Pancreas (tissue), 10 donors: ENCODE results near the gene SEMA4G. TPM values are rescaled to one million over a fixed set of nuclear protein-coding genes. Genes with fewer than 3 reads are reported as not detected.

Experiments used
- ATAC-seq, 4 donors: fragments of 200-7000 bp; cut with Tn5 transposase; one replicate each; pipeline versions ENCODE4 v1.8.0 to v1.9.1; 2020; ENCODE audit warnings: mild to moderate bottlenecking in 4 of 4, moderate library complexity in 4 of 4
- DNase-seq, 6 donors: peaks; one replicate each; pipeline ENCODE4 v3.0.0-alpha.2; 2020
- FAIRE-seq: peaks from 2 replicates; lab custom pipeline; 2012; peaks lifted over from hg19 to GRCh38; lab: Jason Lieb, UNC
- H3K27ac ChIP-seq, 4 donors: fragments of 200-600 bp; sonication (generic); 1 replicate in 3 of 4; 2 replicates in 1 of 4; pipeline versions ENCODE4 v1.5.0 to v1.8.0; 2020
- H3K27me3 ChIP-seq, 4 donors: fragments of 200-600 bp; one replicate each; pipeline ENCODE4 v1.8.0; 2021
- H3K36me3 ChIP-seq, 3 donors: fragments of 200-600 bp; sonication (generic) in 1 of 3; one replicate each; pipeline versions ENCODE4 v1.5.0 to v1.8.0; 2020 to 2021
- H3K4me1 ChIP-seq, 3 donors: fragments of 200-600 bp; one replicate each; pipeline ENCODE4 v1.8.0; 2021
- H3K4me3 ChIP-seq, 4 donors: fragments of 200-600 bp; sonication (generic) in 2 of 4; one replicate each; pipeline versions ENCODE4 v1.5.0 to v1.8.0; 2020 to 2021
- H3K9me3 ChIP-seq, 4 donors: fragments of 200-600 bp; one replicate each; pipeline ENCODE4 v1.8.0; 2021
- CTCF ChIP-seq, 4 donors: fragments of 200-600 bp; sonication (generic) in 3 of 4; IDR thresholded peaks; one replicate each; pipeline versions ENCODE4 v1.5.0 to v1.8.0; 2021; ENCODE audit warnings: antibody characterized with exemption in 4 of 4
- WGBS, 2 donors: extraction: QIAGEN DNeasy Blood & Tissue Kit; methylation state at CpG; one replicate each; pipeline ENCODE4 v1.1.7; 2013; 5-methylcytosine and 5-hydroxymethylcytosine counted together
- intact Hi-C, 3 donors: fragments of 100-400 bp; cut with DNase I; formaldehyde crosslinking; loops; one replicate each; pipeline versions ENCODE4 v1.11.1 to v1.14.2; 2022
- polyA plus RNA-seq, 2 donors: library from polyadenylated mRNA; stranded (reverse); fragments of 200-250 nt; gene quantifications; one replicate each; pipeline ENCODE4 v1.2.3, GENCODE V29; 2013
- total RNA-seq, 6 donors: library from RNA; stranded (reverse); fragmentation: NEBNext Ultra II Directional in 4 of 6; extraction: Animal tissue kit (Norgen Biotek cat#: 25700) in 4 of 6; gene quantifications; one replicate each; pipeline versions ENCODE4 v1.2.1 to v1.2.4, GENCODE V29; 2021 to 2023
- donor health status: healthy with polysubstance abuse.
- donor health status: DM: no; HTN: no; CAD: no; lungs with moderate emphysema.
- donor health status: DM: no; HTN: no; CAD: no.
- donor health status: control.
- donor health status: control.
- donor health status: Bipolar disorder and iron deficiency.
- donor health status: DM: yes; HTN: yes; CAD: no.
- donor health status: DM: no; HTN: no; CAD: no.
- donor health status: DM: no; HTN: no; CAD: no.
- donor health status: DM: yes; HTN: yes; CAD: no.

SEMA4G gene
- total and polyA plus RNA-seq, 8 donors, result 8.7 to 36.4 (median 15.3) TPM

- FAIRE-seq (no peak), ATAC-seq (no peak), DNase-seq (peak in 3 of 6 donors; percentile 33 to 81 (median 67))
- H3K27me3 ChIP-seq, result no peaks in the 10 kb centered on the region
- H3K4me3 ChIP-seq, result peak overlapping the region; percentile 21 to 91 (median 68)
- H3K36me3 ChIP-seq, result peaks cover 0 to 7% (median 5%) of the 10 kb centered on the region in 3 donors
- 22 to 26% methylated on average over 19 of the region's 19 CpGs for WGBS, 2 donors
- TF ChIP-seq CTCF (IDR thresholded peaks at IDR 0.05), result no peak
- peaks cover 0 to 20% (median 8%) of the 10 kb centered on the region in 3 donors for H3K4me1 ChIP-seq
- no peaks in the 10 kb centered on the region for H3K9me3 ChIP-seq
- intact Hi-C loops, result no loop called here
- H3K27ac ChIP-seq, result peak overlapping the region; percentile 57 to 99 (median 98)
These were observed 31.0 kb downstream of the SEMA4G start for GRCh38 chr10:101000127-101000914.

- H3K9me3 ChIP-seq, result no peaks in the 10 kb centered on the region
- WGBS, 2 donors, result 60 to 62% methylated on average over 12 of the region's 12 CpGs
- ATAC-seq, result peak in 1 of 4 donors; percentile 9
- peaks cover 0 to 20% (median 8%) of the 10 kb centered on the region in 3 donors for H3K4me1 ChIP-seq
- peak overlapping the region; percentile 49 to 99 (median 77) for H3K27ac ChIP-seq
- peaks cover 0 to 9% (median 8%) of the 10 kb centered on the region in 3 donors for H3K36me3 ChIP-seq
- TF ChIP-seq CTCF (IDR thresholded peaks at IDR 0.05), result no peak
- no peak for FAIRE-seq
- intact Hi-C loops, result no loop called here
- peak in 5 of 6 donors; percentile 55 to 76 (median 68) for DNase-seq
- peak overlapping the region in 3 of 4 donors; percentile 47 to 91 (median 88) for H3K4me3 ChIP-seq
- H3K27me3 ChIP-seq, result no peaks in the 10 kb centered on the region
These were observed 31.8 kb downstream of the SEMA4G start for GRCh38 chr10:101000915-101001658.

GRCh38 chr10:101001659-101002035 lies 32.3 kb downstream of the SEMA4G start:
- TF ChIP-seq CTCF (IDR thresholded peaks at IDR 0.05), result no peak
- intact Hi-C loops, result no loop called here
- H3K36me3 ChIP-seq, result peaks cover 0 to 13% (median 9%) of the 10 kb centered on the region in 3 donors
- H3K27ac ChIP-seq, result peak overlapping the region; percentile 4 to 99 (median 73)
- no peak for ATAC-seq
- H3K9me3 ChIP-seq, result no peaks in the 10 kb centered on the region
- WGBS, 2 donors, result 70 to 73% methylated on average over 5 of the region's 5 CpGs
- no peak for DNase-seq
- H3K4me3 ChIP-seq, result peak overlapping the region in 1 of 4 donors; percentile 3
- H3K4me1 ChIP-seq, result peaks cover 0 to 15% (median 4%) of the 10 kb centered on the region in 3 donors
- no peak for FAIRE-seq
- no peaks in the 10 kb centered on the region for H3K27me3 ChIP-seq

GRCh38 chr10:101002456-101002855 lies 33.2 kb downstream of the SEMA4G start:
- Histone ChIP-seq H3K4me1 (peaks cover 0 to 14% (median 4%) of the 10 kb centered on the region in 3 donors), H3K27ac (peak overlapping the region in 1 of 4 donors; percentile 97), H3K9me3 (no peaks in the 10 kb centered on the region), H3K4me3 (no peak overlapping the region), H3K27me3 (no peaks in the 10 kb centered on the region), H3K36me3 (peaks cover 0 to 13% (median 9%) of the 10 kb centered on the region in 3 donors)
- ATAC-seq (no peak), DNase-seq (peak in 1 of 6 donors; percentile 65), FAIRE-seq (no peak)
- WGBS, 2 donors, result 83 to 84% methylated on average over 11 of the region's 11 CpGs
- TF ChIP-seq CTCF (IDR thresholded peaks at IDR 0.05), result no peak
- intact Hi-C loops, result no loop called here
